Fibroblast of mammary gland (primary cell): ENCODE measurements around the gene LILRB3.
A peak's percentile ranks its signal among the peaks of the same experiment; 100 is the strongest.
"Not testable (repeated sequence)": the region's sequence is repeated elsewhere in the genome, so short reads cannot be mapped to it uniquely, and the experiment has no call there.

Experiments used
- DNase-seq: peaks from one replicate; pipeline ENCODE4 v3.0.0-alpha.2; 2010; ENCODE audit warnings: low read depth
- H3K4me3 ChIP-seq: 2 replicates; pipeline ENCODE4 v1.5.1; 2011; ENCODE audit warnings: low read depth, mild to moderate bottlenecking, low read length, moderate library complexity; ENCODE audit not compliant: control insufficient read depth
- CTCF ChIP-seq: conservative IDR thresholded peaks from 2 replicates; pipeline ENCODE4 v1.5.1; 2011; ENCODE audit warnings: low read depth, low read length, inconsistent platforms; ENCODE audit not compliant: control insufficient read depth, insufficient read depth

LILRB3 gene

DNA sequence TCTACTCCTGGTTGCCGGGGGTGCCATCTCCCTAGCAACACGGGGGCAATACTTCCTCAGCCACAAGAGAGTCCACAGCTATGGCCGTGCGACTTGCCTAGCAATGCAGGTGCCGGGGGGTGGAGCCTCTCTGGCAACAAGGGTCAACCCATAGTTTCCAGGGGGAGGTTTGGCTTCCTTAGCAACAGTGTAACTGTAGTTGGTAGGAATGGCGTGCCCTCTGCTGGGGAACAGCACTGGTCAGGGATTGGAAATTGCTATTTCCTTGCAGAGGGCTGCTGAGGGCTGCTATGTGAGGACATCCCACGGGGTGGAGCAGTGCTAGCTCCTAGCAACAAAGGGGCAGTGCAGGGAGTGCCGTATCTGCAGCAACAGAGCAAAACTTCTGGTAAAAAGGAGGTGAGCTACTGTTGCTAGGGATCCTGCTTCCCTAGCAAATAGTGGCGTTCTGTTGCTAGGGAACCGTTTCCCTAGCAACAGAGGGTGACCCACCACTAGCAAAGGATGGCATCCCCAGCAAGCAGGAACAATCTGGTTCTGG, 42.8 kb downstream of the LILRB3 start:
- H3K4me3 ChIP-seq = no peak overlapping the region
- DNase-seq = peak; percentile 35

GRCh38 chr19:54179262-54179852, 43.5 kb downstream of the LILRB3 start:
- H3K4me3 ChIP-seq = no peak overlapping the region
- DNase-seq = no peak
- no peak for TF ChIP-seq CTCF

More for the DNA sequence above, 42.8 kb downstream of the LILRB3 start:
- TF ChIP-seq CTCF = peak; percentile 15

DNA sequence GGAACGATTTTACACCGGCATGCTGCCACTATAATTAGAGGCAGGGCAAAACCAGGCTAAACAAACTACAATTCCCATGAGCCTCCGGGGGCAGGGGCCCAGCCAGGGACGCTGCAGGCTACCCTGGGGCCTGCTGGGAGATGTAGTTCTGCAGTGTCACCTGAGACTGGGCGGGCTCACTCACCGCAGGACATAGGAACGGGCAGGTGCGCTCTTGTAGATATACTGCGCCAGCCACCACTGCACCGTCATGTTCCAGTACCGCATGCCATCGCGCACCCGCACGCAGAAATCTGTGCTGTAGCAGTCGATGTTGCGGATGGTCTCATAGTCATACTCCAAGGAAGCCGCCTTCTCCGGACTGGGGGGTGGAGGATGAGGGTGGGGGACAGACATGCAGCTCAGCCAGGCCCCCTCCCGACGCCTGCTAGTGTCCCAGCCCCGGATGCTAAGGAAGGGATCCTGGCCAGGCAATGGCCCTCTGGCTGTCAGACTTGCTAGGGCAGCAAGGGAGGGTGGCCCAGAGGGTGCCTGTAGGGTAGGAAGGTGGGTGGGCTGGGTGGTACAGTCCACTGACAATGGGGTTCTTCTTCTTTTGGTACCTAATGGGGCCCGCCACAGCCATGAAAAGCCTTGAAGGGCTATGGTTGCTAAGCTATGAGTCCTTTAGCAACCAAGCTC, 44.1 kb downstream of the LILRB3 start:
- H3K4me3 ChIP-seq = no peak overlapping the region
- no peak for DNase-seq
- TF ChIP-seq CTCF = no peak

- TF ChIP-seq CTCF = no peak
- no peak for DNase-seq
Observed at GRCh38 chr19:54173951-54174834, 48.6 kb downstream of the LILRB3 start.

DNA sequence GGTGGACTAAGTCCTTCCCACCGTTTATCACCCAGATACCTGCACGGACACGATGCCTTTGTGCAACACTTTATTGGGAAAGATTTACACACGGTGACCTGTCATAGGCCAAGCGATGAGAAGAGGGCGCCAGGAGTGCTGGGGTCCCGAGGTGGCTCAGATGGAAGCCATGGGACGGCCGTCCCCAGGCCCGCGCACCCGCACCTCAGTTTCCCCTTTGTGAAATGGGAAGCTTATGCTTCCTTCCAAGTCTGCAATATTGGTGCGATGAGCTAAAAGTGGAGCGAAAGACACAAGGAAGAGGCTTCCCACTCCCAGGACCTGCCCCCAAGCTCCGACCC, 49.5 kb downstream of the LILRB3 start:
- no peak overlapping the region for H3K4me3 ChIP-seq
- TF ChIP-seq CTCF = no peak
- no peak for DNase-seq

More at GRCh38 chr19:54173951-54174834, 48.6 kb downstream of the LILRB3 start:
- H3K4me3 ChIP-seq = no peak overlapping the region

DNA sequence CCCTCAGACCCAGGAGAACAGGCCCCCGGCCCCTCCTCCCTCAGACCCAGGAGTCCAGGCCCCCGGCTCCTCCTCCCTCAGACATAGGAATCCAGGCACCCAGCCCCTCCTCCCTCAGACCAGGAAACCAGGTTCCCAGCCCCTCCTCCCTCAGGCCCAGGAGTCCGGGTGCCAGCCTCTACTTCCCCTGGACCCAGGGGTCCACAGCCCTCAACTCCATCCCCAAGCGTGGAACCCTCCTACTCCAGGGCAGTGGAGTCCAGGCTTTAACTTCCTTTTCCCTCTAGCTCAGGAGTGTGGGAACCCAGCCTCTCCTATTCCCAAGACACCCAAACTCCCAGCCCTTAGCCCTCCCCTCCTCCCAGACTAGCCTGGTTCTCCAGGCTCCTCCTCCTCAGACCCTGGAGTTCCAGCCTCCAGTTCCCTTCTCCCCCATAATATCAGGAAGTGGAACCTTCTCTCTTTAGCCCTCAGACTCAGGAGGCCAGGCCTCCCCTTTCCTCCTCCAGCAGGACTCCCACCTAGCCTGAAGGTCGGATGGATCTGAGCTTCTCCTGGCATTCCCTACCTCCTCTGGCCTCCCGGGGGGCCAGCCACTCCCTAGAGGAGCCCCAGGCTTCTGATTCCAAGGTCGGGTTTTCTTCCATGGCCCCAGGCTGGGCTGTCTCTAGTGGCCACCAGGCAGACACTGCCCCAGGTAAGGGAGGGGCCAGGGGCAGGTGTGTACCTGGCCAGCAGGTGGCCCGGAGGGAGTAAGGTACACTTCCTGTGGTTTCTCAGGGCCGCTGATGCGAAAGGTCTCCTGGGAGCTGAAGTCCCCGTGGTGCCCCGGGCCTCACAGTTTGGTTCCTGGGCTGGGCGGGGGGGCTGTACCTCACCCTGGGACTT, 50.1 kb downstream of the LILRB3 start, which contains the start of gene TMC4:
TSS of gene TMC4 (minus strand) at position 690 of the 888 bp plus-strand sequence. CDS start at position 647, 43 bp downstream.
- TF ChIP-seq CTCF = no peak
- DNase-seq = peak; percentile 35
- H3K4me3 ChIP-seq = no peak within 1 kb of the TSS

- not testable (repeated sequence) for DNase-seq, H3K4me3 ChIP-seq
Observed at GRCh38 chr19:54171736-54172431, 50.9 kb downstream of the LILRB3 start.
